ENCODE measurements around the gene SERAC1.

- TF ChIP-seq EZH2 (IDR thresholded peaks at IDR 0.05) = no peak
- TF ChIP-seq POLR2AphosphoS5 (IDR thresholded peaks at IDR 0.05; ENCODE audit: borderline replicate concordance, low read depth, low read length) = no peak
Measured at GRCh38 chr6:158124288-158124687, 43.8 kb downstream of the SERAC1 start.
